K562 (cell line): ENCODE measurements around the gene NFXL1. TPM values are rescaled to one million over a fixed set of nuclear protein-coding genes. Genes with fewer than 3 reads are reported as not detected.

Experiments used
- ATAC-seq: fragments of 200-7000 bp; cut with Tn5 transposase; 3 replicates; pipeline ENCODE4 v1.9.1; 2020; ENCODE audit warnings: moderate library complexity
- BruUV-seq: library from RNA; stranded (reverse); fragments of 400-500 nt; replicated peaks from 2 replicates; lab custom pipeline; 2021; lab: Mats Ljungman, UMichigan
- CTCF ChIA-PET: fragments of 300-600 bp; formaldehyde crosslinking; extraction: SDS; loops from one replicate; lab custom pipeline; 2021; ENCODE audit warnings: low intra/inter-chr PET ratio; lab: Yijun Ruan, JAX
- POLR2A ChIA-PET: fragments of 300-600, 350-650 bp; sonication (Branson Sonifier 250); formaldehyde crosslinking; extraction: SDS; loops from one replicate; lab custom pipeline; 2021; ENCODE audit warnings: antibody characterized with exemption, inconsistent platforms; lab: Yijun Ruan, JAX
- DNase-seq, 4 experiments: peaks; one replicate each; pipeline versions ENCODE4 v3.0.0 to v3.0.0-alpha.2; 2011 to 2018; ENCODE audit warnings: low spot score in 3 of 4, mixed read lengths in 3 of 4; ENCODE audit errors: extremely low read depth in 1 of 4
- FAIRE-seq: peaks from 2 replicates; lab custom pipeline; 2011; peaks lifted over from hg19 to GRCh38; lab: Jason Lieb, UNC
- H2AFZ ChIP-seq: 2 replicates; pipeline ENCODE4 v1.6.0; 2011; ENCODE audit warnings: low read depth, low read length, control low read depth, inconsistent platforms
- H3K27ac ChIP-seq: fragments of 200-600 bp; 3 replicates; pipeline ENCODE4 v1.8.0; 2011; ENCODE audit warnings: low read depth, mild to moderate bottlenecking, control low read depth, inconsistent platforms, low read length, moderate library complexity, mixed read lengths; ENCODE audit errors: extremely low read depth
- H3K27me3 ChIP-seq, 2 experiments: fragments of 300-600 bp in 1 of 2; 2 replicates in 1 of 2; 3 replicates in 1 of 2; pipeline versions ENCODE4 v1.6.0 to v1.8.0; 2011; ENCODE audit warnings: inconsistent platforms in 2 of 2, low read length in 2 of 2, mild to moderate bottlenecking in 1 of 2, mixed read lengths in 1 of 2, moderate library complexity in 1 of 2; ENCODE audit not compliant: control insufficient read depth in 2 of 2, insufficient read depth in 2 of 2
- H3K36me3 ChIP-seq: fragments of 300-600 bp; 3 replicates; pipeline ENCODE4 v1.8.0; 2011; ENCODE audit warnings: mild to moderate bottlenecking, low read length, inconsistent platforms; ENCODE audit not compliant: control insufficient read depth, insufficient read depth
- H3K4me1 ChIP-seq, 2 experiments: fragments of 200-600 bp in 1 of 2; replicated peaks in 1 of 2; 2 replicates in 1 of 2; 3 replicates in 1 of 2; pipeline versions ENCODE4 v1.5.1 to v1.8.0; 2011; ENCODE audit warnings: inconsistent platforms in 2 of 2, low read length in 2 of 2, mild to moderate bottlenecking in 1 of 2, mixed read lengths in 1 of 2, moderate library complexity in 1 of 2; ENCODE audit not compliant: control insufficient read depth in 2 of 2, insufficient read depth in 2 of 2
- H3K4me2 ChIP-seq: 2 replicates; pipeline ENCODE4 v1.6.1; 2011; ENCODE audit warnings: low read length, control low read depth, inconsistent platforms, mixed read lengths; ENCODE audit not compliant: insufficient read depth
- H3K4me3 ChIP-seq: fragments of 200-600 bp; sonication (generic), shearing (Covaris generic); 2 replicates; pipeline ENCODE4 v1.5.1; 2016; ENCODE audit warnings: control low read depth, inconsistent platforms
- H3K79me2 ChIP-seq: fragments of 200-600 bp; 3 replicates; pipeline ENCODE4 v1.8.0; 2011; ENCODE audit warnings: low read length, inconsistent platforms; ENCODE audit not compliant: control insufficient read depth, insufficient read depth
- H3K9ac ChIP-seq, 2 experiments: 2 replicates each; pipeline versions ENCODE4 v1.6.0 to v1.6.1; 2011; ENCODE audit warnings: low read depth in 2 of 2, low read length in 2 of 2, control low read depth in 1 of 2, inconsistent platforms in 1 of 2, mild to moderate bottlenecking in 1 of 2, mixed read lengths in 1 of 2; ENCODE audit not compliant: insufficient read depth in 1 of 2
- H3K9me1 ChIP-seq: one replicate; pipeline ENCODE4 v1.6.0; 2011; ENCODE audit warnings: inconsistent platforms, mild to moderate bottlenecking, low read length, moderate library complexity; ENCODE audit not compliant: control insufficient read depth, insufficient read depth
- H3K9me3 ChIP-seq: replicated peaks from 2 replicates; pipeline ENCODE4 v1.5.1; 2011; ENCODE audit warnings: low read depth, low read length, inconsistent platforms; ENCODE audit not compliant: control insufficient read depth, insufficient read depth
- H4K20me1 ChIP-seq: replicated peaks from 2 replicates; pipeline ENCODE4 v1.6.1; 2011; ENCODE audit warnings: low read length, inconsistent platforms, mixed read lengths; ENCODE audit not compliant: control insufficient read depth, insufficient read depth
- CHD4 ChIP-seq: fragments of 200-600 bp; sonication (generic); IDR thresholded peaks from 3 replicates; pipeline ENCODE4 v1.6.1; 2012; ENCODE audit warnings: low read depth, mild to moderate bottlenecking, mixed read lengths, low read length, inconsistent platforms; ENCODE audit not compliant: insufficient read depth, insufficient replicate concordance, poor library complexity, severe bottlenecking
- CXXC5 ChIP-seq: fragments of 250-450 bp; sonication (Bioruptor Pico); IDR thresholded peaks from 2 replicates; pipeline ENCODE4 v1.8.0; 2022; ENCODE audit warnings: inconsistent platforms, mild to moderate bottlenecking, moderate library complexity
- HMG20A ChIP-seq: fragments of 450-650 bp; formaldehyde crosslinking; conservative IDR thresholded peaks from 2 replicates; pipeline ENCODE4 v1.4.0; 2020; ENCODE audit warnings: mild to moderate bottlenecking, mixed read lengths
- HOXB6 ChIP-seq: fragments of 250-450 bp; sonication (Bioruptor Pico); IDR thresholded peaks from 2 replicates; pipeline ENCODE4 v1.5.1; 2022; ENCODE audit warnings: mild to moderate bottlenecking, borderline replicate concordance
- MEF2A ChIP-seq: IDR thresholded peaks from 2 replicates; pipeline ENCODE4 v1.6.1; 2011; ENCODE audit warnings: low read depth, mild to moderate bottlenecking, low read length, moderate library complexity; ENCODE audit not compliant: control insufficient read depth
- MTA1 ChIP-seq: fragments of 450-650 bp; IDR thresholded peaks from 2 replicates; pipeline ENCODE4 v1.6.1; 2017; ENCODE audit warnings: borderline replicate concordance
- RBM14 ChIP-seq: fragments of 200-400 bp; formaldehyde crosslinking; IDR thresholded peaks from 2 replicates; pipeline ENCODE4 v1.6.1; 2018; ENCODE audit warnings: low read depth, mild to moderate bottlenecking, low read length, moderate library complexity, borderline replicate concordance; ENCODE audit not compliant: insufficient read depth
- RBM22 ChIP-seq: fragments of 200-400 bp; formaldehyde crosslinking; IDR thresholded peaks from 2 replicates; pipeline ENCODE4 v1.6.1; 2018; ENCODE audit warnings: low read length, low read depth; ENCODE audit not compliant: poor library complexity, severe bottlenecking
- RCOR1 ChIP-seq, 2 experiments: IDR thresholded peaks; 2 replicates each; pipeline ENCODE4 v1.6.1; 2012; ENCODE audit warnings: low read depth in 2 of 2, low read length in 2 of 2, borderline replicate concordance in 1 of 2, improper control_type of control experiment in 1 of 2
- SRSF3 ChIP-seq: fragments of 200-400 bp; formaldehyde crosslinking; IDR thresholded peaks from 2 replicates; pipeline ENCODE4 v1.6.1; 2016; ENCODE audit warnings: mild to moderate bottlenecking, low read length, moderate library complexity; ENCODE audit not compliant: insufficient read depth
- TCFL5 ChIP-seq: fragments of 250-450 bp; sonication (Bioruptor Pico); conservative IDR thresholded peaks from 2 replicates; pipeline ENCODE4 v1.6.1; 2021; ENCODE audit warnings: mild to moderate bottlenecking, moderate library complexity, matching md5 sums
- TEAD4 ChIP-seq, 2 experiments: sonication (generic) in 1 of 2; formaldehyde crosslinking in 1 of 2; IDR thresholded peaks; 2 replicates each; pipeline versions ENCODE4 v1.6.1 to v1.8.0; 2012 to 2022; ENCODE audit warnings: borderline replicate concordance in 1 of 2, inconsistent platforms in 1 of 2, low read length in 1 of 2, mild to moderate bottlenecking in 1 of 2, missing genetic modification reagents in 1 of 2
- U2AF1 ChIP-seq: fragments of 200-400 bp; formaldehyde crosslinking; optimal IDR thresholded peaks from 2 replicates; pipeline ENCODE3; 2017; ENCODE audit warnings: mild to moderate bottlenecking, low read depth, low read length, moderate library complexity
- ZBTB8A ChIP-seq: fragments of 450-650 bp; IDR thresholded peaks from 2 replicates; pipeline ENCODE4 v1.6.1; 2018; ENCODE audit warnings: mild to moderate bottlenecking, moderate library complexity; ENCODE audit not compliant: partially characterized antibody
- ZNF282 ChIP-seq: sonication (generic); formaldehyde crosslinking; IDR thresholded peaks from 2 replicates; pipeline ENCODE4 v1.8.1; 2023; ENCODE audit warnings: missing genetic modification reagents
- WGBS: fragments of 100-300 bp; shearing (Covaris generic); methylation state at CpG from one replicate; pipeline ENCODE4 v1.1.6; 2016; ENCODE audit warnings: low coverage, mixed read lengths; ENCODE audit not compliant: insufficient coverage; ENCODE audit errors: missing lambda C conversion rate; 5-methylcytosine and 5-hydroxymethylcytosine counted together
- in situ Hi-C: fragments of 300-500 bp; cut with MboI; formaldehyde crosslinking; loops from 4 replicates; pipeline ENCODE4 v1.15.0; 2018; ENCODE audit warnings: inconsistent platforms, mixed read lengths
- intact Hi-C: fragments of 100-400 bp; cut with micrococcal nuclease; formaldehyde crosslinking; loops from 2 replicates; pipeline ENCODE4 v1.14.2; 2022
- polyA plus RNA-seq, 8 experiments: library from polyadenylated mRNA; depleted of rRNA in 4 of 8; stranded (reverse) in 5 of 8; unstranded in 3 of 8; fragments of >200 nt; fragmentation: Nextera tagmentation in 2 of 8; fragmentation: Illumina TruSeq in 1 of 8; extraction: Ambion mirVana in 2 of 8; extraction: Trizol in 1 of 8; gene quantifications; 2 replicates each; pipeline versions ENCODE4 v1.2.1 to v1.2.3, GENCODE V29; 2011 to 2014; ENCODE audit warnings: inconsistent platforms in 1 of 8, missing spikeins in 1 of 8
- total RNA-seq, 7 experiments: library from RNA; depleted of rRNA in 6 of 7; stranded (reverse); fragments of >200 nt in 6 of 7; fragmentation: Illumina TruSeq in 2 of 7; extraction: Trizol in 2 of 7; gene quantifications; 2 replicates each; pipeline versions ENCODE4 v1.2.1 to v1.2.3, GENCODE V29; 2011 to 2021; ENCODE audit warnings: low replicate concordance in 1 of 7

Gene NFXL1
- total and polyA plus RNA-seq, 9 of the 15 experiments (the other 6 are each of a cell fraction or from before 2014, with no cell fraction given) = 7.5 to 27.0 (median 10.6) TPM

- FAIRE-seq = no peak
- intact Hi-C loops = no loop called here
- H3K9me1 ChIP-seq = no peaks in the 10 kb centered on the region
- H3K9me3 ChIP-seq = no peaks in the 10 kb centered on the region
- H3K4me2 ChIP-seq = no peak overlapping the region
- POLR2A ChIA-PET = no interaction called here
- H2AFZ ChIP-seq = no peak overlapping the region
- peaks cover 8% of the 10 kb centered on the region in 2 experiments; a peak in 4 of 5 replicates for H3K27me3 ChIP-seq
- TF ChIP-seq CXXC5 (CRISPR knock-in tag) (no peak), MEF2A (peak; percentile 63; the same call in 1 of the 2 replicates)
- TF ChIP-seq, all 486 proteins: peak for 1
- peak; percentile 50; the same call in 2 of the 3 replicates for ATAC-seq
- CTCF ChIA-PET = no interaction called here
- no TSS peak for BruUV-seq
- Histone ChIP-seq H4K20me1 (no peaks in the 10 kb centered on the region), H3K36me3 (no peaks in the 10 kb centered on the region), H3K4me1 (no peaks in the 10 kb centered on the region), H3K4me3 (no peak overlapping the region), H3K9ac (peak overlapping the region in 1 of 2 experiments; percentile 37; a peak in 1 of 4 replicates), H3K27ac (no peak overlapping the region), H3K79me2 (no peaks in the 10 kb centered on the region)
- in situ Hi-C loops = no loop called here
- DNase-seq = peak in 1 of 4 experiments; percentile 23
- 4% methylated on average over 7 of the region's 7 CpGs for WGBS
Observed at GRCh38 chr4:47824840-47825239, 89.5 kb downstream of the NFXL1 start.

DNA sequence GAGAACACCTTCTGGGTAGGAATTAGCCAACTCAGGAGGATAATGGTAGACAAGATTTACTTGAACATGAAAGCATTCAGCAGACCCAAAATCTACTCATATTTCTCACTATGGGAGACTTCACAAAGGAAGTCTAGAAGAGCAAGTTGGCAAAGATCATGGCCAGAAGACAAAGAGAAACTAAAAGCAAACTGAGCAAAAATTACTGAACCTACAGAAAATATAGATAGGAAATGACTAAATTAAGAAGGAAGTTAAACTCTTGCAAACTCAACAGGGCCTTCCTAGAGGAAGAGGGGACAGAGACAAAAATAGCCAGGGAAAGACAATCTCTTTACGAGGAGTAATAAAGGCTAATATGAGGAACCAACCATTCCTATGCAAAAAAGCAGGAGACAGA, 95.2 kb downstream of the NFXL1 start:
- CTCF ChIA-PET = no interaction called here
- Histone ChIP-seq H3K9ac (no peak overlapping the region), H3K79me2 (no peaks in the 10 kb centered on the region), H4K20me1 (no peaks in the 10 kb centered on the region), H3K36me3 (no peaks in the 10 kb centered on the region), H3K9me1 (no peaks in the 10 kb centered on the region), H3K4me1 (no peaks in the 10 kb centered on the region), H2AFZ (no peak overlapping the region), H3K27me3 (peaks cover 3 to 11% of the 10 kb centered on the region in 2 experiments; a peak in 3 of 5 replicates), H3K27ac (no peak overlapping the region), H3K4me2 (no peak overlapping the region), H3K4me3 (no peak overlapping the region), H3K9me3 (no peaks in the 10 kb centered on the region)
- FAIRE-seq (no peak), DNase-seq (no peak), ATAC-seq (no peak)
- intact Hi-C loops (no loop called here), in situ Hi-C loops (no loop called here)
- WGBS = 0% methylated on average over 1 of the region's 1 CpG
- POLR2A ChIA-PET = no interaction called here
- no TSS peak for BruUV-seq
- no peak for TF ChIP-seq TEAD4 (IDR thresholded peaks at IDR 0.05; ENCODE audit: low read length)
- no peak for TF ChIP-seq TEAD4 (CRISPR knock-in tag; IDR thresholded peaks at IDR 0.05; ENCODE audit: borderline replicate concordance)
- no peak for TF ChIP-seq RBM22
- no peak for TF ChIP-seq HMG20A
- no peak for TF ChIP-seq SRSF3
- TF ChIP-seq U2AF1 = no peak
- no peak for TF ChIP-seq TCFL5 (CRISPR knock-in tag)
- TF ChIP-seq ZBTB8A = no peak
- TF ChIP-seq RBM14 = no peak
- no peak for TF ChIP-seq RCOR1 (IDR thresholded peaks at IDR 0.05; ENCODE audit: borderline replicate concordance in 1 of 2, low read depth in 2 of 2, low read length in 2 of 2)
- no peak for TF ChIP-seq CHD4
- TF ChIP-seq ZNF282 (CRISPR knock-in tag) = no peak
- no peak for TF ChIP-seq HOXB6 (CRISPR knock-in tag)
- TF ChIP-seq MTA1 = no peak
